ENCODE measurements around the gene KIAA0825. TPM values are rescaled to one million over a fixed set of nuclear protein-coding genes. Genes with fewer than 3 reads are reported as not detected.

The KIAA0825 gene
- total RNA-seq, 6 experiments from 2014 or later = 1.3 to 2.8 (median 1.7) TPM

GRCh38 chr5:94276751-94277150 lies 341.7 kb downstream of the KIAA0825 start:
- no peak for TF ChIP-seq CTCF (IDR thresholded peaks at IDR 0.05)
- Mint-ChIP-seq H3K9me3 (no peaks in the 10 kb centered on the region), H3K36me3 (ENCODE audit: low read depth) (no peaks in the 10 kb centered on the region), H3K27me3 (ENCODE audit: insufficient read depth) (no peaks in the 10 kb centered on the region), H3K4me3 (no peak overlapping the region), H3K4me1 (ENCODE audit: low read depth) (no peaks in the 10 kb centered on the region), H3K27ac (no peak overlapping the region)
- no peak for DNase-seq

DNA sequence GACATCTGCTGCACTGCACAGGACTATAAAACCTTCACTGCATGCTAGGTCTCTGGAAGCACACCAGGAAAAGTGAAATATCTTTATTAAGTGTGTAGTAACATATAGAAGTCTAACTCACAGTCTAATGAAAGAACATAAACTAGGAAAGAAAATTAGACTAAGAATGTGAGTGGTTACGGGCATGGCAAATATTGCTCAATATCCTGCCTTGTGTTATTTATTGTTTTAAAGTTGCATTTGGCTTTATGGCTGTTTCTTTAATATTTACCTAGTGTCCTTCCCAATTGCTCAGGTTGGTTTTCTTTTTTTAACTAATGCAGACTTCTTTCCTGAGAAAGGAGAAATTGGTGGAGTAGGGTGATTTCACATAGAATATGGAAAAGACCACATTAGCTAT lies 342.4 kb downstream of the KIAA0825 start:
- Mint-ChIP-seq H3K27ac (no peak overlapping the region), H3K4me1 (ENCODE audit: low read depth) (no peaks in the 10 kb centered on the region), H3K36me3 (ENCODE audit: low read depth) (no peaks in the 10 kb centered on the region), H3K9me3 (no peaks in the 10 kb centered on the region), H3K27me3 (ENCODE audit: insufficient read depth) (no peaks in the 10 kb centered on the region), H3K4me3 (no peak overlapping the region)
- DNase-seq = no peak
- no peak for TF ChIP-seq CTCF (IDR thresholded peaks at IDR 0.05)

DNA sequence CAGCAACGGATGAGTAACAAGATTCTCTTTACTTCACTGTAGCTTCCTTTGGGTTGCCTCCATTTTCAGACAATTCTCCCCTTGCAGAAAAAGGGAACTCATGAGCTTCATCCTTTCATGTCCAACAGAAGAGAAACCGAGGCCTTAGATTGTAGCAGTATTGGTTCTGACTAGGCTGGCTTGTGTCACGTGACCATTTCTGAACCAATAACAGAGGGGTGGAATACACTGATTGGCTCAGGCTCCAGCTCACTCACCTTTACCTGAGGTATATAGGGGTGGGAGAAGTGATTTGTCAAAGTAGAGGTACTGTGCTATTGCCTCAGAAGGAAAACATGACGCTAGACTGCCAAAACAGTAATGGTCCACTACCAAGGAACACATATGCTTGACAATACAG lies 343.7 kb downstream of the KIAA0825 start:
- no peak overlapping the region for H3K27ac Mint-ChIP-seq
- no peak for DNase-seq
- TF ChIP-seq CTCF (IDR thresholded peaks at IDR 0.05) = no peak
- H3K27me3 Mint-ChIP-seq (ENCODE audit: insufficient read depth) = no peaks in the 10 kb centered on the region
- H3K36me3 Mint-ChIP-seq (ENCODE audit: low read depth) = peaks cover 2% of the 10 kb centered on the region; the same call in 1 of the 2 replicates
- H3K4me3 Mint-ChIP-seq = no peak overlapping the region
- no peaks in the 10 kb centered on the region for H3K4me1 Mint-ChIP-seq (ENCODE audit: low read depth)
- peaks cover 3% of the 10 kb centered on the region; the same call in 1 of the 2 replicates for H3K9me3 Mint-ChIP-seq

DNA sequence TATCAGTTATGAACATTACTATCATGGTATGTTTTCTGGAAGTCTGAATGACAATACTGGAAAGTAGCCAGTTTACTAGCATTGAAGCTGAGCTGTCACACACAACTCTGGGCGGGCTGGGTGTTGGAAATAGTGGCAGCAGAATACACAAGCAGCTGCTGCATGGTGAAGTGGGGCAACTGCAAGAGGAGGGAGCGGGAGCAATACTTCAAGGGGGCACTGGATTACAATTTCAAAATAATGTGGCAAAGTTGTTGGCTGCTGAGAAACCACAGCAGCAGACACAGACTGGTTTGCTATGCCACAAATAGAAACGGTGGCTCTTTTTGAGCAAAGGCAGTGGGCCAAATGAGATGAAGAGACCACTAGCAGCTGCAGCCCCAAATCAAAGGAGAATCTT lies 350.2 kb downstream of the KIAA0825 start:
- TF ChIP-seq CTCF (IDR thresholded peaks at IDR 0.05) = no peak
- H3K9me3 Mint-ChIP-seq = peaks cover 7% of the 10 kb centered on the region; the same call in 1 of the 2 replicates
- no peak overlapping the region for H3K27ac Mint-ChIP-seq
- H3K27me3 Mint-ChIP-seq (ENCODE audit: insufficient read depth) = no peaks in the 10 kb centered on the region; the same call in 1 of the 2 replicates
- DNase-seq = no peak
- H3K4me3 Mint-ChIP-seq = no peak overlapping the region
- H3K4me1 Mint-ChIP-seq (ENCODE audit: low read depth) = no peaks in the 10 kb centered on the region
- peaks cover 5% of the 10 kb centered on the region; the same call in 1 of the 2 replicates for H3K36me3 Mint-ChIP-seq (ENCODE audit: low read depth)

DNA sequence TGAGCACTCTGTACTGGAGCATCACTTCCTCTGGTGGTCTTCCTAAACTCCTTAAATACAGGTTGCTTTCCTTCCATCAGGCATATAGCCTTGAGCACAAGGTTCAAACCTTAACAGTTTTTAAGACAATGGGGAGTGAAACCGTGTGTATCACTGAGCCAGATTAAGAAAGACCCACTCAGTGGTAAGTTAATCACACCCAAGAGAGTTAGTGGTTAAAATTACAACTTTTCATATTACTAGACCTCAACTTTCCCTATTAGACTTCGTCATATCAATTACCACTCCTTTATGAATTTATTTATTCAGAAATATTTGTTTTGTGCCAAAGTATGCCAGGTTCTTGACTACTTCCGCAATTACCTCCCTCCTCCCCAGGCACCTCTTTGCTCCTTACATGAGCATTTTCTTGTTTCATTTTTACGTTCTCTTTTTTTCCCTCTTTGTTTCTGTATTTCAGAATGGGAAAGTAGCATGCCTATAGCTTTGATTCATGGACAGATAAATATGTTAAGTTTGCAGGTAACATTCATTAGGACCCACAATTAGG lies 351.0 kb downstream of the KIAA0825 start:
- Mint-ChIP-seq H3K9me3 (peaks cover 7% of the 10 kb centered on the region; the same call in 1 of the 2 replicates), H3K36me3 (ENCODE audit: low read depth) (peaks cover 5% of the 10 kb centered on the region; the same call in 1 of the 2 replicates), H3K27ac (no peak overlapping the region), H3K27me3 (ENCODE audit: insufficient read depth) (no peaks in the 10 kb centered on the region; the same call in 1 of the 2 replicates), H3K4me3 (no peak overlapping the region), H3K4me1 (ENCODE audit: low read depth) (no peaks in the 10 kb centered on the region)
- DNase-seq = no peak
- no peak for TF ChIP-seq CTCF (IDR thresholded peaks at IDR 0.05)
